ENCODE results near the gene EBF3.

DNA sequence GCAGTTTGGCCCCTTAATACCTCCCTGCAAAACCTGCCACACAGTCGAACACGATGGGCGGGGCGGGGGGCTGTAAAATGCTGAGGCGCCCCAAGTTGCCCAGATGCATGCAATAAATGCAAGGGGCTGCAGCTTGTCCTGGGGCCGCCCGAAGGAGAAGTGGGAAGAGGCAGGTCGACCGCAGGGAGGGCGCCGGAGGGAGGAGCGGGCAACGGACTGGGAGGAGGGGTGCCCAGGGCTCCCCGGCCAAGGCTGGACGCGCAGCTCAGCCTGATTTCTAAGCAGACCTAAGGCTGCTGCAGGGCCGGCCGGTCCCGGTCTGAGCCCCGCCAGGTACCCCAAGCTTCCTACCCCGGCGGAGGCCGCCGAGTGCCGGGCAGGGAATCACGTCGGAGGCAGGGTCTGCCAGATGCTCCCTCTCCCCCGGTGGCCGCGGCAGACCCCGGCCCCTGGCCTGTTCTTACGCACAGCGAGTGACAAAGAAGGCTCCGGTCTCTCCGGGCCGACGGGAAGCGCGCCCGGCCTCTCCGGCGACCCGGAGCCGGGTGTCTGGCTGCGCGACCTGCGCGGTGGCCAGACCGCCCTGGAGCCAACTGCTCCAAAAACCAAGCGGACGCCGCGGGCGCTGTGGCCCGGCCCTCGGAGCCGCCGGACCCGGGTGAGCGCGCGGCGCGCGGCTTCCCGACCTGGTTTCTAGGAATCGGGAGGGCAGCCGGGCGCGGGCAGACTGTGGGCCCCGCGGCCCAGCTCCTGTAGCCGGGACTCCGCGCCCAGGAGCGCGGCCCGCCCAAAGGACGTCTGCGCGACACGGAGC lies 744 bp upstream of the EBF3 start:
- TF ChIP-seq CTCF (IDR thresholded peaks at IDR 0.05) = no peak
- TF ChIP-seq POLR2A (IDR thresholded peaks at IDR 0.05) = no peak
